T47D (cell line): ENCODE measurements around the gene ZNF385A.

Source experiments
- DNase-seq, 2 experiments: peaks; one replicate each; pipeline versions ENCODE4 v3.0.0 to v3.0.0-alpha.2; 2011 to 2012; ENCODE audit warnings: low read depth in 1 of 2, low spot score in 1 of 2
- JUND ChIP-seq: IDR thresholded peaks from 2 replicates; pipeline ENCODE4 v1.6.1; 2012; ENCODE audit warnings: low read depth
- in situ Hi-C: cut with HindIII; loops from 2 replicates; pipeline ENCODE4 v1.10.0; 2016; ENCODE audit warnings: low sequenced_read_pairs, low pct_unique_long_range_greater_than_20kb

Gene ZNF385A

DNA sequence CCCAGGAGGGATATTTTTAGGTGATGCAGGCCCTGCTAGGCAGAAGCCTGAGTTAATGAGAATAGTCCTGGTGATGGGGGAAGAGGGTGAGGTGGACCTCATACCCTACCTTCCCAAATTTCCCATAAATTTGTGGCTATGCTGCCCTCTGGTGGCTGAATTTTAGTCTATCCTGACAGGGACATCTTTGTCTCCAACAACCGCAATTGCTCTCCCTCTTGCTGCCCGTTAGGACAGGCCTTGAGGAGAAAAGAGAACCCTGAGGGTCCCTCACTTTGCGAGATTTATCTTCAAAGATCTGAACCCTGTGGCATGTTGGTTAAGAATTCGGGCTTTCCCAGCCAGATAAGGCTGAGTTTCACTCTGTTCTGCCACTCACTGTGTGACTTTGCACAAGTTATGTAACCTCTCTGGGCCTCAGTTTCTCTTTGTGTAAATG lies 9.8 kb upstream of the ZNF385A start:
- DNase-seq: peak; percentile 64 to 90
- TF ChIP-seq JUND: no peak
- in situ Hi-C loops: no loop called here

DNA sequence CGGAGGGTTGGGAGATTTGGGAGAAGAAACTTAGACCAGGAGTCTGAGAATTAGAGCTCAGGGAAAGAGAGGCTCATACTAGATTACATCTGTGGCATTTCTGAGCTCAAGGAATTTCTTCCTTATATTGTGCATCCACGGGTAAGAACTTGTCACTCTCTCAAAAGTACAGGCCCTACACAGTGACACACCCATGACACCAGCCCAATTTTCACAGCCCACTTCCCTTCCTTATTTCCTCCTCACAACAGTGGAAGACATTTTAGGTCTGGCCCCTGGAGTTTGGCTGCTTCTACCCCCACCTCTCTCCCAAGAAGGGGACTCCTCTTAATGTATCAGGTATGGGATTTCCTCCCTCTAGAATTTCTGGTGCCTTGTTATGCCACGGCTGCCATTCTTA lies 9.2 kb upstream of the ZNF385A start:
- in situ Hi-C loops: no loop called here
- peak in 1 of 2 experiments; percentile 68 for DNase-seq
- no peak for TF ChIP-seq JUND

DNA sequence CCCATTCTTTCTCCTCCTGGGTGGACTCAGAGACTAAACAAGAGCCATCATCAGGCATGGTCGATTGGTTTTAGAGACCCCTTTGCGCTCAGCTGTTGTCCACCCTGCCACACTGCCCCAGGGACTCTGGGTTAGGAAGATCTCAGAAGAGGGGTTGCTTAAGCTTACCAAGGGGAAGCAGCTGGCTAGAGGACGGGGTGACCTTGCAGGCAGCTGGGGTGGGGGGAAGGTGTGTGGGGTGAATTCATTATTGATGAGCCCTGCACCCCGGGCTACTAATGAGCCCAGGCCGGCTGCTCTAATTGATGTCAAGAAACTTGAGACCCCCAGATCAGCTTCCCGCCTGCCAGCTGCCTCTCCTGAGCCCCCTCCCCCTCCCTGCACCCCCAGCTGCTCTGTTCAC lies 8.7 kb upstream of the ZNF385A start:
- TF ChIP-seq JUND: no peak
- DNase-seq: no peak
- in situ Hi-C loops: no loop called here

DNA sequence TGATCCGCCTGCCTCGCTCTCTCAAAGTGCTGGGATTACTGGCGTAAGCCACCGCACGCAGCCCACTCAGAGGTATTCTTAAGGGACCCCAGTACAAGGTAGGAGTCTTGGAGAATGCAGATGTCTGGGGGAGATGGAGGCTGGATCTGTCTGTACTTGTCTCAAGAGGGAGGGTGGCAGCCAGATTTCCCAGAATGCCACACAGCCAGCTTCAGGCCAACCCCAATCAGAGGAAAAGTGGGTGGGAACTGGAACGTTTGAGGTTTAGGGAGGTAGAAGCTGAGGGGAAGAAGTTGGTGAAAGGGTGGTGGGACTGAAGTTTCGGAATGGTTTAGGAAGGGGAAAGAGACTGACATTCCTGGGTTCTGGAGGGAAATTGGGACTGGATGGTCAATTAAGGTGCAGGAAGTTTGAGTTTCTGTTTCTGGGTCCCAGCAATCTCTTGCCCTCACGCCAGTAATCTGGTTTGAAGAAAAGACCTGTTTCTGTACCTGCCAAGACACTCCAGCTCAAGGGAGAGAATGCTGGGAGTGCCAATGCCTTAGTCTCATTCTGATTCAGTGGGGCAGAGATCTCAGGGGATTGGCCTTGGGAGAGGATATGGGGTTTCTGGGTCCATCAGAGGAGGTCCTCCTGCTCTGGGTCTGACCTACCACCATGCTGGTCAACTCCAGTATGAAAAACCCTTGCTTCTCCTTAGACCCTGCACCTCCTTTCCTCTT lies 8.1 kb upstream of the ZNF385A start:
- TF ChIP-seq JUND: no peak

DNA sequence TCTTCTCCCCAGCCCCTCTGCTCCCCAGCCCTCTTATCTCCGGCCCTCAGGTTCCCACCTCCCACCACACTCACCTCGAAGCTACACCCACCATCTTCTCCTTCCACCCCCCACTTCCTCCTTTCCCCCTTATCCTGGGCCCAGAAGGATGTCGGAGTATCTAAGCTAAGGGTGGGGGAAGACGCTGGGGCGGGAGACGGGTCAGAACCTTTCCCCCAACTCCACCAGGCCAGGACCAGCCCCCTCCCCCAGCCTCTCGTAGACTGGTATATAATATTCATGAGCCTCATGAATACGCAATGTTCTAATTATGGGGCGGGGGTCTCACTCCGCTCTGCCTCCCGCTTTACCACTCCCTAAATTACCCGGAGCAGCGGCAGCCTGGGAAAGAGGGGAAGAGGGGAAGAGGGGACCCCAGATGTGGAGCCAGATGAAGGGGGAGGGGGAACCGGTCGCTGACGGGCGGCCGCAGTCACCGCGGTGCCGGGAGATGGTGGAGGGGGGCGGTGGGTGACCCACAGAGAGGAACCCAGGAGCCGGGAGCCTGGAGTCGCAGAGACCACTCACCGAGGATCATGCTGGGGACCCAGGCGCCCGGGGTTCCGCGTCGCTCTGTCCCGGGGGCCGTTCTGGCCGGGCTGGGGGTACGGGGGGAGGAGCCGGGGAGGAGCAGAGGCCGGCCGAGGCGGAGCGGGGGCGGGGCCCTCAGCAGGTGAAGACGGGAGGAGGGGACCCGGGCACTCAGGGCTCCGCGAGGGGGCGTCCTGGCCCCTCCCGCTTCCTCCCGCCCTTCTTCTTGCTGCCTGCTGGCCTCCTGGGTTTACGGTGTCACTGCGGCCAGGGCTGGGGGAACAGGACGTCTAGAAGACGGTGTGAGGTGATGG lies 6.4 kb upstream of the ZNF385A start:
- no peak for TF ChIP-seq JUND
- DNase-seq: peak; percentile 81 to 82
- in situ Hi-C loops: no loop called here

More for the DNA sequence above, 8.1 kb upstream of the ZNF385A start:
- DNase-seq: no peak
- in situ Hi-C loops: no loop called here

DNA sequence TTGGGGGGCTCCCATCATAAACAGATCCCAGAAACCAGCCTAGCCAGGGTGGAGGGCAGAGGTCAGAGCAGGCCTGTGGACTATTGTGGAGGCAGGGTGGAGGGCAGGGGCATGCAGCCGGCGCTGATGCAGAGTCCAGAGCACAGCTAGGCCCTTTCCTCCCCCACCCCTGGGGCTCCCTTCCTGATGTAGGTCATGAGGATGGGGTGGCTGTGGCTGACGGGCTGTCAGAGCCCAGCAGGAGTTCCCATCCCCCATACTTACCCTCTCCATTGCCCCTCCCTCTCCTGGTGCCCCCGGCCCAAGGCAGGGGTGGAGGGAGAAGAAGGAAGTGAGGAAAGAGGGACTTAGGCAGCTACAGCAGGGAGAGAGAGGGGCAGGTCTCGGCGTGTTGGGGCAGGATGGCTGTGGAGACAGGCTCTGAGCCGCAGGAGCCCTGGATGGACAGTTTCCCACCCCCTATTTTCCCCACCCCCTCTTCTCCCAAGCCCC lies 5.7 kb upstream of the ZNF385A start:
- in situ Hi-C loops: no loop called here
- no peak for DNase-seq
- TF ChIP-seq JUND: no peak

DNA sequence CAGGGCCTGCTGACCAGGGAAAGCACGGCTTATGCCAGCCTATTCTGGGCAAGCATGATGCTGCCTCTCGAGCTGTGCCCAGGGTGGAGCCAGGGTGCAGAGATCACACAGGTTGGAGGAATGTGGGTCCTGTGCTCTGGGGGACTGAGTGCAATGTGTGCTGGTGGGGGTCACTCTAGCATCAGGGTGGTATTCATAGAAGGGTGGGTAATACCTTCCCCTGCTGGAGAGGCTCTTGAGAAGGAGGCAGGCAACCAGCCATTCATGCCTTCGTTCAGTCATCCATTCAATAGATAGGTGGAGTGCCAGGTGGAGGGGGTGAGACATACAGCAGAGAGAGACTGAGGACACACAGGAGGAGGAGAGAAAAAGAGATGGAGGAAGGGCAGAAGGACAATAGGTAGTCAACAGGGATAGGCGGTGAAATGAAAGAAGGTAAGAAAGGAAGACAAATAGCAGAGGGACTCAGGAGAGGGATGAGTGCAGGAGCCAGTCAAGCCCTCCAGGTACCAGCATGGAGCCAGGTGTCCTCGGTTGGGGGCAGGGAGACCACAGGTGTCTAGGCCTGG lies 5.2 kb upstream of the ZNF385A start:
- no peak for DNase-seq
- no peak for TF ChIP-seq JUND
- in situ Hi-C loops: no loop called here

DNA sequence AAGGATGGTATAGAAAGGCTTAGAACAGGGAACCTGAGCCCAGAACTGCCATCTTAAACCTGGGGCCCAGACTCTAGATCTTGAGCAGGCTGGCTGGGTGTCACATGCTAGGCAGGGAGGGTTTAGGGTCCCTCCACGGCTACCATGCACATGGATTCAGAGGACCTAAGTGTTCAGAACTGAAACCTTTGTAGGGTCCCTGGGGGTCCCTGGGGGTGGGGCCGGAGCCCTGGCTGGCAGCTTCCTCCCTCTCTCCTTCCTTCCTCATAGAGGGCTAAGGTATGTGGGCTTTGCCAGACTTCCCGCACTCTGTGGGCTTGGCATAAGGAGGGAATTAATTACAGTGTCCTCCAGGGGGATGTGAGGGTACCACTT lies 4.6 kb upstream of the ZNF385A start:
- TF ChIP-seq JUND: no peak
- no peak for DNase-seq
- in situ Hi-C loops: no loop called here

DNA sequence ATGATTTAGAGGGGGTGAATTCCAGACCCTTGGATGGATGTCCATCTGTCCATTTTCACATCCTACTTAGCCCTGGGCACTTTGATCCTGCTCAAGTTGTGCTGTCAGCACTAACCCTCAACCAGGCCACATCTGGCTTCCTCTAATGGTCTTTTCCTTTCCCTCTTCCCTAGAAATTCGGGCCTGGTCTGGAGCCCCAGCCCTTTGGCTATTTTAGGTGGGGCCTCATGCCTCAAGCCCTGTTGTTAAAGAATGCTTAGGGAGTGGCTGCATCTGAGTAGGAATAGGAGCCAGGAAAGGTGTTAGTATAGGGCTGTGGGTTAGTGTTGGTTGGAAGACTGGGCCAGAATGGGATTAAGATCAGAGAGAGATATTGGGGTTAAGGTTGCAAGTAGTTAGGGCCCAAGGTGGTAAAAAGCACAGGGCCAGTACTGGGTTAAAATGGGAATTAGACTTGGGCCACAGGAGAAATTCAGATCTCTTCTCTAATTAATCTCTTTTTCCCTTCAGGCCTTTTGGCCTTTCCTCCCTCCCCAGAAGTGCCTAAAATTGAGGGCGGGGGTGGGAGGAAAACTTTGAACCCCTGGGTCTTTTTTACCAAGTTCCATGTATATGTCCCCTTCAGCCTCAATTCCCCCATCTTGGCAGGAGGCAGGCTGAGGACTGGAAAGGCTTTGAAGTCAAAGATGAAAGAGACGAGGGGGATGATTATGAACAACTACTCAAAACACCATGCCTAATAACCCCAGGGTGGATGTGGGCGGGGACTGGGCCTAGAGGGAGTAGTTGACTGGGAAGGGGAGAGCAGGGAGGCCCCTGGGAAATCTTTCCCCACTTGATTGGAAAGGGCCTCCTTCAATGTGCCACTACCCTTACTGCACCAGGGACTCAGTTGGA lies 4.0 kb upstream of the ZNF385A start:
- no peak for TF ChIP-seq JUND
- peak in 1 of 2 experiments; percentile 56 for DNase-seq
- in situ Hi-C loops: no loop called here

DNA sequence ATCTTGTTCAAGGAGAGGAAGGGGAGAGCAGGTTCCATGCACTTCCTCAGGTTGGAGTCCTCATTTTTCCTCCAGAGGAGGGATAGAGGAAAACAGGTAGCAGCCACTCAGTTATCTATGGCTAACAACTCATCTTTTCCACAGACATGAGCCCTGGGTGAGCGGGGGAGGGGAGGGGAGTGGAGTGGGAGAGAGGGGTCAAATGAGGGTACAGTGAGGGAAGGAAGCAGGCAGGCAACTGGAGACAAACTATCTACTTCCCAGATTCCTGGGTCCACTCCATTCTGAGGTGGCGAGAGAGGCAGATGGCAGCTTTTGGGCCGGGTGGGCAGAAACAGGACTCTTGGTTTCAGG lies 2.6 kb upstream of the ZNF385A start:
- no peak for TF ChIP-seq JUND
- DNase-seq: no peak
- in situ Hi-C loops: no loop called here

DNA sequence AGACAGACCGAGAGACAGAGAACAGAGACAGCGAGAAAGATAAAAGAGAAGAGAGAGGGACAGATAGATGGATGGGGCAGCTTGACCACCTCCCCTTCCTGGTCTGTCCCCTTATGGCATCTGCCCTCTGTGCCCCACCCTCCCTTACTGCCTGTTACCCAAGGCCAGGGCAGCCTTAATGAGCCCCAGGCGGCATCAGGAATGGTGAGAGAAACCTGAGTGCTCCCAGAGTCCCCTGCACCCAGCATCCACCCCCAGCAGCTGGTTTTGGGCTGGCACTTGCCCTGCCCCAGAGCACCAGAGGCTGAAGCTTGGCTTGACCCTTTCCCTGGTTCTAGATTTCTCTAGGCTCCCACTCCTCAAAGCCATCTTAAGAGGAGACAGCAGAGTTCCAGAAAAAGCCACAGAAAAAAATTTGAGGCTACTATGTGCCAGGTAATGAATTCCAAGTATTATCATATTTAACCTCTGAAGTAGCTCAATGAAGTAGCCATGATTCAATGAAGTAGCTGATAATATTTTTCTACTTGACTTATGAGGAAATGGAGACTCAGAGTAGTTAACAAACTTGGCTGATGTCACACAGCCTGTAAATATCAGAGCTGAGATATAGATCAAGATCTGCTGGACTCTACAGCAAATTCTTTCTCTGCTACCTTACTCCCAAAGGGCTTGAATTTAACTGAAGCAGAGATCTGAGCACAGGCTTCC lies 2.0 kb upstream of the ZNF385A start:
- DNase-seq: no peak
- in situ Hi-C loops: no loop called here
- TF ChIP-seq JUND: no peak
